CD14-positive monocyte (primary cell): Measurements from ENCODE around the gene PKMYT1. TPM values are rescaled to one million over a fixed set of nuclear protein-coding genes. Genes with fewer than 3 reads are reported as not detected.

Experiments used
- DNase-seq, 3 donors: peaks; one replicate each; pipeline ENCODE4 v3.0.0-alpha.2; 2011 to 2022
- H2AFZ ChIP-seq: 2 replicates; pipeline ENCODE4 v1.6.0; 2012; ENCODE audit warnings: mild to moderate bottlenecking, low read depth, low read length, inconsistent platforms; ENCODE audit not compliant: insufficient read depth, poor library complexity, severe bottlenecking
- H3K27ac ChIP-seq, 2 donors: 1 replicate in 1 of 2; 2 replicates in 1 of 2; pipeline ENCODE4 v1.5.1; 2012 to 2013; ENCODE audit warnings: low read length in 2 of 2, control low read depth in 1 of 2, inconsistent platforms in 1 of 2, low read depth in 1 of 2, mild to moderate bottlenecking in 1 of 2
- H3K27me3 ChIP-seq, 2 donors: one replicate each; pipeline versions ENCODE4 v1.6.0 to v1.6.1; 2011 to 2013; ENCODE audit warnings: low read length in 2 of 2; ENCODE audit not compliant: control insufficient read depth in 2 of 2, insufficient read depth in 2 of 2
- H3K36me3 ChIP-seq, 2 donors: replicated peaks in 1 of 2; 1 replicate in 1 of 2; 2 replicates in 1 of 2; pipeline versions ENCODE4 v1.5.1 to v1.6.1; 2012 to 2013; ENCODE audit warnings: low read length in 2 of 2, control low read depth in 1 of 2, inconsistent platforms in 1 of 2, mild to moderate bottlenecking in 1 of 2; ENCODE audit not compliant: insufficient read depth in 2 of 2, control insufficient read depth in 1 of 2
- H3K4me1 ChIP-seq, 2 donors: 1 replicate in 1 of 2; 2 replicates in 1 of 2; pipeline versions ENCODE4 v1.5.1 to v1.6.1; 2012 to 2013; ENCODE audit warnings: low read length in 2 of 2, control low read depth in 1 of 2, inconsistent platforms in 1 of 2, mild to moderate bottlenecking in 1 of 2, moderate library complexity in 1 of 2; ENCODE audit not compliant: insufficient read depth in 2 of 2, control insufficient read depth in 1 of 2
- H3K4me2 ChIP-seq: replicated peaks from 2 replicates; pipeline ENCODE3; 2012; ENCODE audit warnings: low read length, moderate library complexity, mild to moderate bottlenecking; ENCODE audit not compliant: poor library complexity, severe bottlenecking; ENCODE audit errors: extremely low read depth
- H3K4me3 ChIP-seq, 3 experiments: fragments of 200-600 bp in 1 of 3; sonication (generic) in 1 of 3; replicated peaks in 1 of 3; 1 replicate in 2 of 3; 2 replicates in 1 of 3; pipeline ENCODE4 v1.5.1; 2011 to 2013; ENCODE audit warnings: low read length in 3 of 3, mild to moderate bottlenecking in 3 of 3, control low read depth in 2 of 3, low read depth in 2 of 3, inconsistent platforms in 1 of 3, moderate library complexity in 1 of 3
- H3K79me2 ChIP-seq: 2 replicates; pipeline ENCODE4 v1.6.0; 2012; ENCODE audit warnings: mild to moderate bottlenecking, control low read depth, inconsistent platforms, low read length, moderate library complexity; ENCODE audit not compliant: insufficient read depth
- H3K9ac ChIP-seq: 2 replicates; pipeline ENCODE4 v1.6.0; 2017; ENCODE audit warnings: low read length, mild to moderate bottlenecking; ENCODE audit not compliant: insufficient read depth, poor library complexity, severe bottlenecking
- H3K9me3 ChIP-seq, 2 donors: replicated peaks in 1 of 2; 1 replicate in 1 of 2; 2 replicates in 1 of 2; pipeline versions ENCODE4 v1.5.1 to v1.6.1; 2012 to 2013; ENCODE audit warnings: low read length in 2 of 2, control low read depth in 1 of 2; ENCODE audit not compliant: control insufficient read depth in 1 of 2, insufficient read depth in 1 of 2
- H4K20me1 ChIP-seq: 2 replicates; pipeline ENCODE4 v1.6.0; 2012; ENCODE audit warnings: mild to moderate bottlenecking, low read length, control low read depth, moderate library complexity; ENCODE audit not compliant: insufficient read depth
- H3K27ac Mint-ChIP-seq, 7 donors: one replicate each; pipeline ENCODE4 v1.8.0; 2020; ENCODE audit warnings: mild to moderate bottlenecking in 7 of 7, mixed read lengths in 7 of 7, moderate library complexity in 6 of 7, inconsistent platforms in 2 of 7
- H3K27me3 Mint-ChIP-seq, 3 donors: one replicate each; pipeline ENCODE4 v1.8.0; 2021 to 2022; ENCODE audit warnings: low read depth in 3 of 3, mild to moderate bottlenecking in 3 of 3, mixed read lengths in 3 of 3, moderate library complexity in 3 of 3, inconsistent platforms in 1 of 3
- H3K36me3 Mint-ChIP-seq, 2 donors: one replicate each; pipeline ENCODE4 v1.8.0; 2020; ENCODE audit warnings: mixed read lengths in 2 of 2, inconsistent platforms in 1 of 2, mild to moderate bottlenecking in 1 of 2
- H3K4me1 Mint-ChIP-seq: one replicate; pipeline ENCODE4 v1.8.0; 2020; ENCODE audit warnings: mild to moderate bottlenecking, mixed read lengths
- H3K4me3 Mint-ChIP-seq, 2 donors: one replicate each; pipeline ENCODE4 v1.8.0; 2020; ENCODE audit warnings: mild to moderate bottlenecking in 2 of 2, mixed read lengths in 2 of 2, moderate library complexity in 1 of 2
- H3K9me3 Mint-ChIP-seq, 7 donors: one replicate each; pipeline ENCODE4 v1.8.0; 2020 to 2022; ENCODE audit warnings: mixed read lengths in 7 of 7, mild to moderate bottlenecking in 6 of 7, moderate library complexity in 6 of 7, inconsistent platforms in 2 of 7
- CTCF ChIP-seq: fragments of 200-600 bp; IDR thresholded peaks from one replicate; pipeline ENCODE4 v1.8.0; 2022; ENCODE audit warnings: antibody characterized with exemption, mild to moderate bottlenecking
- WGBS: methylation state at CpG from one replicate; pipeline ENCODE4 v1.1.5; 2013; ENCODE audit warnings: missing lambda C conversion rate; ENCODE audit not compliant: insufficient coverage; 5-methylcytosine and 5-hydroxymethylcytosine counted together
- intact Hi-C, 2 donors: fragments of 100-400 bp; cut with micrococcal nuclease; formaldehyde crosslinking; loops; one replicate each; pipeline versions ENCODE4 v1.15.0 to v1.15.1; 2023
- polyA plus RNA-seq, 3 donors: library from polyadenylated mRNA; depleted of rRNA in 1 of 3; unstranded in 2 of 3; stranded (reverse) in 1 of 3; fragments of 300-500 nt in 2 of 3; fragments of >200 nt in 1 of 3; fragmentation: Illumina TruSeq in 2 of 3; gene quantifications; 1 replicate in 2 of 3; 2 replicates in 1 of 3; pipeline ENCODE4 v1.2.3, GENCODE V29; 2012 to 2021

Gene PKMYT1
- polyA plus RNA-seq, 3 donors: 0.39 to 3.2 (median 3.0) TPM

GRCh38 chr16:2983706-2984136 is 3.5 kb upstream of the PKMYT1 start:
- Mint-ChIP-seq H3K9me3 (no peaks in the 10 kb centered on the region), H3K27ac (peak overlapping the region in 4 of 7 donors; percentile 36 to 83 (median 54)), H3K27me3 (peaks cover 3 to 18% (median 4%) of the 10 kb centered on the region in 3 donors), H3K4me1 (peaks cover 23% of the 10 kb centered on the region), H3K36me3 (no peaks in the 10 kb centered on the region), H3K4me3 (peak overlapping the region; percentile 57 to 76)
- Histone ChIP-seq H2AFZ (peak overlapping the region; percentile 62), H3K4me2 (peak overlapping the region; percentile 62), H3K4me3 (peak overlapping the region in 1 of 3 experiments; percentile 15), H3K4me1 (peaks cover 22 to 29% of the 10 kb centered on the region in 2 donors), H3K27me3 (no peaks in the 10 kb centered on the region), H3K36me3 (no peaks in the 10 kb centered on the region), H4K20me1 (no peaks in the 10 kb centered on the region), H3K9ac (no peak overlapping the region), H3K27ac (no peak overlapping the region), H3K79me2 (peaks cover 11% of the 10 kb centered on the region), H3K9me3 (no peaks in the 10 kb centered on the region)
- intact Hi-C loops: loop anchor here in 1 of 2 donors (2.0 kb wide), 1 partner anchor 15 kb away; the partner anchor contains the start of gene PAQR4
- TF ChIP-seq CTCF: peak; percentile 95
- peak; percentile 59 to 80 (median 71) for DNase-seq
- WGBS: 6% methylated on average over 42 of the region's 42 CpGs

- no peak for DNase-seq
- Histone ChIP-seq H3K27ac (no peak overlapping the region), H3K4me2 (no peak overlapping the region), H3K27me3 (no peaks in the 10 kb centered on the region), H3K9me3 (no peaks in the 10 kb centered on the region), H3K4me1 (peaks cover 22 to 29% of the 10 kb centered on the region in 2 donors), H3K36me3 (no peaks in the 10 kb centered on the region), H3K79me2 (peaks cover 11% of the 10 kb centered on the region), H4K20me1 (no peaks in the 10 kb centered on the region), H3K9ac (no peak overlapping the region), H3K4me3 (no peak overlapping the region), H2AFZ (no peak overlapping the region)
- Mint-ChIP-seq H3K36me3 (no peaks in the 10 kb centered on the region), H3K4me1 (peaks cover 28% of the 10 kb centered on the region), H3K27ac (no peak overlapping the region), H3K9me3 (no peaks in the 10 kb centered on the region), H3K4me3 (no peak overlapping the region), H3K27me3 (peaks cover 3 to 16% (median 4%) of the 10 kb centered on the region in 3 donors)
- no peak for TF ChIP-seq CTCF
- 100% methylated on average over 2 of the region's 5 CpGs for WGBS
- intact Hi-C loops: loop anchor here in 1 of 2 donors (2.0 kb wide), 1 partner anchor 14 kb away; the partner anchor contains the start of gene PAQR4
Measured at GRCh38 chr16:2982402-2982801, 2.2 kb upstream of the PKMYT1 start.
